ENCODE results near the gene OTUD3. TPM values are rescaled to one million over a fixed set of nuclear protein-coding genes. Genes with fewer than 3 reads are reported as not detected.
"Not testable (repeated sequence)": the region's sequence is repeated elsewhere in the genome, so short reads cannot be mapped to it uniquely, and the experiment has no call there.

Gene OTUD3
- total RNA-seq, 1 donor from 2014 or later, result 22.3 TPM

GRCh38 chr1:19862944-19863343 is 19.3 kb upstream of the OTUD3 start:
- peaks cover 9% of the 10 kb centered on the region for H3K9me3 Mint-ChIP-seq
- TF ChIP-seq CTCF (IDR thresholded peaks at IDR 0.05; ENCODE audit: unreplicated experiment), result no peak
- no peak overlapping the region for H3K27ac Mint-ChIP-seq
- no peaks in the 10 kb centered on the region for H3K4me1 Mint-ChIP-seq
- H3K27me3 Mint-ChIP-seq (ENCODE audit: low read depth), result peaks cover 11% of the 10 kb centered on the region
- no peak overlapping the region for H3K4me3 Mint-ChIP-seq
- no peak for DNase-seq (ENCODE audit: low spot score in 2 of 2, unreplicated experiment in 2 of 2)
- peaks cover 2% of the 10 kb centered on the region for H3K36me3 Mint-ChIP-seq

GRCh38 chr1:19864570-19865160 is 17.5 kb upstream of the OTUD3 start:
- no peak for DNase-seq (ENCODE audit: low spot score in 2 of 2, unreplicated experiment in 2 of 2)
- Mint-ChIP-seq H3K4me1 (no peaks in the 10 kb centered on the region), H3K27ac (no peak overlapping the region), H3K27me3 (ENCODE audit: low read depth) (peaks cover 11% of the 10 kb centered on the region), H3K4me3 (no peak overlapping the region), H3K9me3 (peaks cover 9% of the 10 kb centered on the region), H3K36me3 (peaks cover 2% of the 10 kb centered on the region)
- no peak for TF ChIP-seq CTCF (IDR thresholded peaks at IDR 0.05; ENCODE audit: unreplicated experiment)

DNA sequence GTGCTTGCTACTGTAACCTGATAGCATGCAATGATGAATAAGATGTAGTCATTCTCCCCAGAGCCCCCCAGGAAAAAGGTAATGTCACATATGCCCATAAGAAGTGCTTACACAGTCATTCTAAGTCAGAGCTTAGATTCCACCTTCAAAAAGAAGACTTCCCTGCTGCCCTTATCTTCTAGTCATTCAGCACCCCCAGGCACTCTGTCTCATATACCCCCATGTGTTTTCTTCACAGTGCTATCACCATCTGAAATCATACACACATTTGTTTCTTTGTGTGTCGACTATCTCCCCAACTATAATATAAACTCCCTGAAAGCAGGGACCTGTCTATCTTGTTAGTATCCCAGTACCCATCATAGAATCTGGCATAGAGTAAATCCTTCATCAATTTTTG is 16.2 kb upstream of the OTUD3 start:
- no peak for TF ChIP-seq CTCF (IDR thresholded peaks at IDR 0.05; ENCODE audit: unreplicated experiment)
- Mint-ChIP-seq H3K9me3 (peaks cover 9% of the 10 kb centered on the region), H3K27ac (no peak overlapping the region), H3K4me1 (no peaks in the 10 kb centered on the region), H3K36me3 (peaks cover 2% of the 10 kb centered on the region), H3K4me3 (no peak overlapping the region), H3K27me3 (ENCODE audit: low read depth) (peaks cover 4% of the 10 kb centered on the region)
- no peak for DNase-seq (ENCODE audit: low spot score in 2 of 2, unreplicated experiment in 2 of 2)

DNA sequence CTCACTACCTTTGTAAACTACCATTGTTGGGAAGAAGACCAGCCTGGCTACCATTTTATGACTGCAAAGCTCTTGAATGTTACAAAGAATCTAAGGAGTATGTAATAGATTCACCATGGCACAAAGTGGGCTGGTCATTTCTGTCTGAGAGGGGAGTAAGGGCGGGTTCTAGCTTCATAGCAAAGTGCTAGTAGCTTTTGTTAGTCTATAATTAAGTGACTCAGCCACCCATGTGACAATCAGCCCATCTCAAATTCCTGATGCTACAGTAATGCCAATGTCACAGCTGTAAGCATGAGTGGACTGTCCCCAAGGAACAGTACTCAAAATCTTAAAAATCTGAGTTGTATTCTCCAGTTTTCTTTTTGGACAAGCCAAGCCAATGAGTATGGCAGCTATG is 15.4 kb upstream of the OTUD3 start:
- Mint-ChIP-seq H3K4me1 (no peaks in the 10 kb centered on the region), H3K27me3 (ENCODE audit: low read depth) (peaks cover 4% of the 10 kb centered on the region), H3K9me3 (peaks cover 9% of the 10 kb centered on the region), H3K36me3 (peaks cover 2% of the 10 kb centered on the region), H3K27ac (no peak overlapping the region), H3K4me3 (no peak overlapping the region)
- no peak for DNase-seq (ENCODE audit: low spot score in 2 of 2, unreplicated experiment in 2 of 2)
- TF ChIP-seq CTCF (IDR thresholded peaks at IDR 0.05; ENCODE audit: unreplicated experiment), result no peak

GRCh38 chr1:19868575-19868974 is 13.6 kb upstream of the OTUD3 start:
- not testable (repeated sequence) for H3K4me3 Mint-ChIP-seq; H3K36me3 Mint-ChIP-seq; DNase-seq (ENCODE audit: low spot score in 2 of 2, unreplicated experiment in 2 of 2); H3K9me3 Mint-ChIP-seq; H3K4me1 Mint-ChIP-seq; H3K27ac Mint-ChIP-seq
- peaks cover 11% of the 10 kb centered on the region for H3K27me3 Mint-ChIP-seq (ENCODE audit: low read depth)

DNA sequence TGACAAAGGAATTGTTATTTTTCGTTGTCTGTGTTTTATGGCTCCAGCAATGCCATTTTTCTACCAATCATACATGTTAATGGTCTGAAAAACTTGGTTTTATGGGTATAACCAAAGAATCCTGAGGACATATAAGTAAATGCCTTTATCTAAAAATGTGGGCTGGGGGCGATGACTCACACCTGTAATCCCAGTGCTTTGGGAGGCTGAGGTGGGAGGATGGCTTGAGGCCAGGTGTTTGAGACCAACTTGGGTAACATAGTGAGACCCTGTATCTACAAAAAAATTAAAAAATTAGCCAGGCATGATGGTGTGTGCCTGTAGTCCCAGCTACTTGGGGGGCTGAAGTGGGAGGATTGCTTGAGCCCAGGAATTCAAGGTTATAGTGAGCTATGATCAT is 12.7 kb upstream of the OTUD3 start:
- not testable (repeated sequence) for DNase-seq (ENCODE audit: low spot score in 2 of 2, unreplicated experiment in 2 of 2); H3K4me1 Mint-ChIP-seq; H3K9me3 Mint-ChIP-seq; H3K4me3 Mint-ChIP-seq; H3K27ac Mint-ChIP-seq; H3K36me3 Mint-ChIP-seq
- peaks cover 11% of the 10 kb centered on the region for H3K27me3 Mint-ChIP-seq (ENCODE audit: low read depth)

DNA sequence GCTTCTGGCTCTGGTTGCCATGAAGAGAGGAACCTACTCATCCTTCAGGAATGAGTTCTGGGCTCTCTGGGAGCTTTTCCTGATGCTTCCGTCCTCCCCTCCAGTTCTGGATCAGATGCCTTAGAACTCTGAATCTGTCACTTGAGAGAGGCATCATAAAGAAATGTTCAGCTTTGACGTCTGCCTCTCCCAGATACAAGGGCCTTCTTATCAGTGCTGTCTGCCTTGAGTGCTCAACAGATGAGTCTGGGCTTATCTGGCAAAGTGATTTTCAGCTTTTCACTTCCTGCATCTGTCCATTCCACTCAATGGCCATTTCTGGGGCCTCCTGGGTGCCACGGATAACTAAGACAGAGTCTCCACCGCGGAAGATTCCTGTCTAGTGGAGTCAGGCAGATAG is 12.3 kb upstream of the OTUD3 start:
- H3K9me3 Mint-ChIP-seq, result no peaks in the 10 kb centered on the region
- H3K4me1 Mint-ChIP-seq, result no peaks in the 10 kb centered on the region
- no peaks in the 10 kb centered on the region for H3K36me3 Mint-ChIP-seq
- no peak overlapping the region for H3K27ac Mint-ChIP-seq
- no peak for DNase-seq (ENCODE audit: low spot score in 2 of 2, unreplicated experiment in 2 of 2)
- peaks cover 11% of the 10 kb centered on the region for H3K27me3 Mint-ChIP-seq (ENCODE audit: low read depth)
- H3K4me3 Mint-ChIP-seq, result no peak overlapping the region
- no peak for TF ChIP-seq CTCF (IDR thresholded peaks at IDR 0.05; ENCODE audit: unreplicated experiment)
